Activated CD4-positive, alpha-beta T cell treated with anti-CD3 and anti-CD28 coated beads, Interleukin-2, amount 50 U/mL, for 24 hours (primary cell): ENCODE results near the gene PACS1.
A peak's percentile ranks its signal among the peaks of the same experiment; 100 is the strongest.

Experiments
- DNase-seq, 2 donors: peaks; one replicate each; pipeline ENCODE4 v3.0.0-alpha.2; 2020; ENCODE audit warnings: low read depth in 1 of 2, low spot score in 1 of 2

The PACS1 gene

GRCh38 chr11:66050581-66051231, 19.4 kb upstream of the PACS1 start:
- no peak for DNase-seq

DNA sequence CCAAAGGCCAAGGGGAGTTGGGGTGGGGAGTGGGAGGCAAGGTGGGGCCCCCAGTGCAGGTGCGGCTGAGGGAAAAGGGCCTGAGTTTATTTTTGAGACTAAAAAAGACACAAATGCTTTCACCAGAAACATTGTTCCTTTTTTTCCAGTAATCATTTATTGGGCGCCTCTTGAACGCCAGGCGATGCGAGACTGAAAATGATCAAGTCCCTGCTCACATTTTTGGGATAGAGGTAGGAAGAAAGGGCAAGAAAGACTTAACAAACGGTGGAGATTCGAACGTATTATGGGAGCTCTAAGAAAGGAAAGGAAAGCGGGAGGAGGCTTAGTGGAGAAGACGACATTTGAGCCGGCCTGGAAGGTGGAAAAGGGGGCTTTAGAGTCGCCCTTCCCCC, 18.7 kb upstream of the PACS1 start:
- no peak for DNase-seq

- DNase-seq: peak; percentile 83 to 94
These were observed 18.1 kb upstream of the PACS1 start, which contains the start of gene SF3B2 for GRCh38 chr11:66051766-66052663. SF3B2 (plus strand) TSS chr11:66052364; CDS start chr11:66052385, 21 bp downstream.

DNA sequence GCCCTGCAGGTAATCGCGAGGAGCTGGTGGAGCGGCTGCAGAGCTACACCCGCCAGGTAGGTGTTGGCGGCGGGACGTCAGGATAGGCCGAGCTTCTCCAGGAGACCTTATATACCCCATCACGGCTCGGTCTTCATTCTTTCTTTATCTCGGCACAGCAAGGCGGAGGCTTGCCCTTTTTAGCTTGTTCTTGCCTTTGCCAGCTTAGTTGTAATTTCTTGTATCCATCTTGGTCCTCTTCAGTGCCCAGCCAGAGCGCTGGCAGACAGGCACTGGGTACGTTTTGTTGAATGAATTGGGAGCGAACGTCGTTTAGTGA, 17.4 kb upstream of the PACS1 start:
- DNase-seq: no peak

DNA sequence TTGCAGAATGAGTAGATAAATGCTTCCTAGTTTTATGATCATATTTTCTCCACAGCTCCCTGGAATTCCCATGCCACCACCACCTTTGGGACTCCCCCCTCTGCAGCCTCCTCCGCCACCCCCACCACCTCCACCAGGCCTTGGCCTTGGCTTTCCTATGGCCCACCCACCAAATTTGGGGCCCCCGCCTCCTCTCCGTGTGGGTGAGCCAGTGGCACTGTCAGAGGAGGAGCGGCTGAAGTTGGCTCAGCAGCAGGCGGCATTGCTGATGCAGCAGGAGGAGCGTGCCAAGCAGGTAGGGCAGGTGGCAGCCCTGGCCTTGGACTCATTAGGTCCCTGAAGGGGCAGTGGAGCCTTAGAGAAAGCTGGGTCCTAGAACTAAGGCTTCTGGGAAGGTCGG, 15.1 kb upstream of the PACS1 start:
- no peak for DNase-seq

DNA sequence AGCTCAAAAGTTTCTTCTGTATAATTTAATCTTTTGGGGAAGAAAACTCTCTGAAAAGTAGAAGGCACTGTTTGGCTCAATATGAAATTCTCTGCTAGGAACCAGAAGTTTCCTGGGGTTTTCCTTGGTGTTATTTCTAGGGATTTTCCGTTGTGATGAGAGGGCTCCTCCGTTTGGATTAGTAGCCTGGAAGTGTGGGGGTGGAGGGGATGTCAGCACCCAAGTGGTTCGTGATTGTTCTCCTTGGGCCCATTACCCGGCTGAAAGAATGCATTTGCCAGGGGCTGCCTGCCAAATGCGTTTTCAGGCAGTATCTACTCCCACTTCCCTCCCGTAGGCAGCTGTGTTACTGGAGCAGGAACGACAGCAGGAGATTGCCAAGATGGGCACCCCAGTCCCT, 13.6 kb upstream of the PACS1 start:
- DNase-seq: no peak

DNA sequence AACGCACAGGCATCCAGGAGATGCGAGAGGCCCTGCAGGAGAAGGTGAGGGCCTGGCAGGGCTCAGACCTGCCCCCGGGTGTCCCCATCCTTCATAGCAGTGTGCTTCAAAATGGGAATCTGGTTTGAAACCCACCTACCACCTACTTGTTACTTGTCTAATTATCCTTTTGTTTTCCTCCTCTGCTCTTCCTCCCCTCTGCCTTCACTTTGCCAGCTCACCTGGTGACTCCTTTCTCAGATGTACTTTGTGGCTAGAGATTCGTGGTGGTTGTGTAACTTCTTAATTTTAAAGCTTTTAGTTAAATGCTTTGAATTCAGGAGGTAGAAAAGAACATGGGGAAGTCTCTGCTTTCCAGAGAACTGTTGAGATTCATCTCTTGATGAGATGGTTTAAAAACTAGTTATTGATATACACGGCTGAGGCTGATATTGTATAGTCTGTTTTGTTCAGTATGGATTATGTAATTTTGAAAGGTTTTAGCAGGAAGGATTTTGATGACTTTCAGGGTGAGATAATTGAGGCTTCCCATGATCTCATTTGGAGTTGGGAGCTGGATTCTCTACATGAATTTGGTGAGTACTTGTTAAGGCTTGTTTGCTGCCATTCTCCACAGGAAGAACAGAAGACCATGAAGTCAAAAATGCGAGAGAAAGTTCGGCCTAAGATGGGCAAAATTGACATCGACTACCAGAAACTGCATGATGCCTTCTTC, 9.9 kb upstream of the PACS1 start:
- no peak for DNase-seq

DNA sequence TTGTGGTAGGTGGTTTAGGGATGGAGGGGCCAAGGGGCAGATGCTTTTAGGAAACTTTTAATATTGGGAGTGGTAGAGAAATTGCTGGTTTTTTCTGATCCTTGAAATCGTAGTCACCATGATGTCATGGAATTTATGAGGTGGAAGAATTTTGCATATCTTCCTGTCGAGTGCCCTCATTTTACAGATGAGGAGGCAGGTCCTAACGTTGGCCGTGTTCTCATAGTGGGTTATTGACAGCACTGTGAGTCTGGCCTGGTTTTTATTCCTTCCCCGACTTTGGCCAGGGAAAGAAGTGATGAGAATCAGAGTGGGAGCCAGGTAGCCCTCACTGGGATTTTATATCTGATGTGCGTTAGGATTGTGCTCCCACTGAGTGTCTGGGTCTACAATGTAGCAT, 8.8 kb upstream of the PACS1 start:
- DNase-seq: no peak

DNA sequence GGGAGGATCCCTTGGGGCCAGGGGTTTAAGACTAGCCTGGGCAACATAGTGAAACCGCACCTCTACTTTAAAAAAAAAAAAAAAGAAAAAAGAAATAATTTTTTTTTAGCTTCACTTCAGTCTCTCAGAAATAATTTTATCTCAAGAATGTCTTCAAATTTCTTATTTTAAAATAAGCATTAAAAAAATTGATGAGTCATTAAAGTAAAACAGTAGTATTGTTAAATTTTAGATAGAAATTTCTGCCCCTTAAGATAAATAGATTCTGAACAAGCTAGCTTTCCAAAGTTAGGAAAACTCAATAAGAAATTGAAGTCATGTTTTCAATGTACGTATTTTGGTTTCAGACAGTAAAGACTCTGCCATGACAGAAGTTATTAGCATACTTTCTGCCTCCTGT, 7.7 kb upstream of the PACS1 start:
- no peak for DNase-seq

DNA sequence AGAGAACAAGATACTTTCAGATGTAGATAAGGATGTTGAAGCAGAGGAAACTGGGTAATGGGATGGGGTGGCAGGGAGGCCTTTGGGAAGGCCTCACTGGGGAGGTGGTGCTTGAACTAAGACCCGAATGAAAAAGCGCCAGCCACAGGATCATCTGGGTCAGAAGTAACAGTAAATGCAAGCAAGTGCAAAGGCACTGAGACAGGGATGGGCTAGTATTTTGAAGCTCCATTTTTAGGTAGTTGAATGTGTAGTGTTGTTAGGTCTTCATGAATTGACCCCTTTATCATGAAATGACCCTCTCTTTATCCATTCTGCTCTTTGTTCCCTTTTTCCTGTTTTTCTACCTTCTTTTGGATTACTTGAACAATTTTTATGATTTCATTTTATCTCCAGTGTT, 6.2 kb upstream of the PACS1 start:
- no peak for DNase-seq

- DNase-seq: no peak
These were observed 5.5 kb upstream of the PACS1 start for GRCh38 chr11:66064571-66064970.

- DNase-seq: no peak
These were observed 3.3 kb upstream of the PACS1 start for GRCh38 chr11:66066751-66067150.

DNA sequence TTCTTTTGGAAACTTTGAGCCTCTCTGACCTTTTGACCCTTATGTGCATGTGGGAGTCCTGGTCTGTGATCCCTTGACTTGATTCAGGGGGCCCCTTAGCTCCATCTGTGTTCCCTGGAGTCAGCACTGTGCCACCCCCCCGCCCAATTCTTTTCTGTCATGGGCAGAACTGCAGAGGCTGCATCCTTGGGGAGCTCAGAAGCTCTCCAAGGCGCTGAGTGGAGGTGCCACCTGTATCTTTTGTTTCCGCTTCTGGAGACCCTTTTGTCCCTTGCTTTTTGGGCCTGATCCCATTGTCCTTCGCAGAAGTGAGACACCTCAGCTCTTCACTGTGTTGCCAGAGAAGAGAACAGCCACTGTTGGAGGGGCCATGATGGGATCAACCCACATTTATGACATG, 2.4 kb upstream of the PACS1 start:
- no peak for DNase-seq

- peak; percentile 61 to 73 for DNase-seq
These were observed 1.8 kb upstream of the PACS1 start for GRCh38 chr11:66068154-66068821.

GRCh38 chr11:66068923-66069714, 953 bp upstream of the PACS1 start:
- no peak for DNase-seq

- no peak for DNase-seq
These were observed 720 bp downstream of the PACS1 start for GRCh38 chr11:66070604-66071380.

GRCh38 chr11:66071381-66071801, 1.3 kb downstream of the PACS1 start:
- no peak for DNase-seq

DNA sequence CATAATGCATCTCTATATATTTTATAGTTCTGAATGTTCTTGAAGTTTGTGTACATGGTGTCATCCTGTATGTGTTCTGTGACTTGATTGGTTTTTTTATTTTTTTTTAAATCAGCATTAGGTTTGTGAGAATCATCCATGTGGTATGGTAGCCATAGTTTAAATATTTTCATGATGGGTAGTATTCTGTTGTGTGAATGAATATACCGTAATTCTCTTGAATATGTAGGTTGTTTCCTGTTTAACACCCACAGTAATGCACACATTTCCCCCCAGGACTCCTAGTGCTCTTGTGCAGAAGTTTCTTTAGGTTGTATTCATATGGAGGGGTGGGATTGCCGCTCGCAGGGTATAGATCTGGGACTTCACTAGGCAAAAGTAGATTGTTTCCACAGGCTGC, 2.0 kb downstream of the PACS1 start:
- DNase-seq: no peak

DNA sequence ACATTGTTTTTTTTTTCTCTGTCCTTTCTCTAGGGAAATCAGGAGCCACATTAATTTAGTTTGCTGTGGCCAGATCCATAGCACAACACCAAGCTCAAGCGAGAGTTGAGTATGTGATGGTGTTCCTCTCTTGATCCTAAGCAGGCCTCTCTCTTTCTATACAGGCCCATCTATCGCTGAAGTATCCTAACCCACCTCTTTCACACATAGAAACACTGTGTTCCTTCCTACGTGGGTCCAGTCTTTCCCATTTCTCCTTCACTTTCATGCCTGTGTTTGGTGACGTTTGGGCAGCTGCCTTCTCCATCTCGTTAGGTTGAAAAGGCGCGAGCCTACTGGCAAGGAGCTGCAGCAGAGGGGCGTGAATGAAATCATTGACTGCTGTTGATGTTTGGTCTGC, 2.4 kb downstream of the PACS1 start:
- DNase-seq: no peak

- no peak for DNase-seq
These were observed 3.6 kb downstream of the PACS1 start for GRCh38 chr11:66073669-66074068.
